Activated CD8-positive, alpha-beta T cell treated with anti-CD3 and anti-CD28 coated beads for 36 hours (primary cell): ENCODE data around the gene TEX264. TPM values are rescaled to one million over a fixed set of nuclear protein-coding genes. Genes with fewer than 3 reads are reported as not detected.

Experiments
- ATAC-seq: fragments of 200-7000 bp; cut with Tn5 transposase; one replicate; pipeline ENCODE4 v1.10.0; 2021; ENCODE audit warnings: mild to moderate bottlenecking, moderate library complexity
- CTCF ChIA-PET: fragments of 350-600 bp; sonication (Branson Sonifier 250); formaldehyde crosslinking; loops from one replicate; lab custom pipeline; 2021; ENCODE audit warnings: antibody characterized with exemption; lab: Charles Lee
- POLR2A ChIA-PET: fragments of 350-600 bp; sonication (Branson Sonifier 250); formaldehyde crosslinking; loops from one replicate; lab custom pipeline; 2021; ENCODE audit warnings: antibody characterized with exemption; lab: Charles Lee
- DNase-seq: peaks from one replicate; pipeline ENCODE4 v3.0.0-alpha.2; 2020
- H3K27ac Mint-ChIP-seq: one replicate; pipeline ENCODE4 v1.8.0; 2021; ENCODE audit warnings: mild to moderate bottlenecking, mixed read lengths
- H3K27me3 Mint-ChIP-seq: one replicate; pipeline ENCODE4 v1.8.0; 2021; ENCODE audit warnings: mixed read lengths
- H3K36me3 Mint-ChIP-seq: one replicate; pipeline ENCODE4 v1.8.0; 2021; ENCODE audit warnings: low read depth, mixed read lengths
- H3K4me1 Mint-ChIP-seq: one replicate; pipeline ENCODE4 v1.8.0; 2021; ENCODE audit warnings: low read depth, mixed read lengths
- H3K4me3 Mint-ChIP-seq: one replicate; pipeline ENCODE4 v1.8.0; 2021; ENCODE audit warnings: mild to moderate bottlenecking, moderate library complexity, mixed read lengths
- H3K9me3 Mint-ChIP-seq: one replicate; pipeline ENCODE4 v1.8.0; 2021; ENCODE audit warnings: mixed read lengths
- intact Hi-C: fragments of 100-400 bp; cut with micrococcal nuclease; formaldehyde crosslinking; loops from one replicate; pipeline ENCODE4 v1.10.0; 2022
- total RNA-seq, 2 experiments: library from RNA; stranded (reverse); gene quantifications; one replicate each; pipeline ENCODE4 v1.2.3, GENCODE V29; 2021
- TF ChIP-seq, protein P1 (sequence below): fragments of 200-600 bp; IDR thresholded peaks from one replicate; pipeline ENCODE4 v1.8.0; 2022; ENCODE audit warnings: antibody characterized with exemption, mild to moderate bottlenecking

Gene TEX264
- total RNA-seq, 2 experiments from 2014 or later = 24.9 to 26.0 TPM

DNA sequence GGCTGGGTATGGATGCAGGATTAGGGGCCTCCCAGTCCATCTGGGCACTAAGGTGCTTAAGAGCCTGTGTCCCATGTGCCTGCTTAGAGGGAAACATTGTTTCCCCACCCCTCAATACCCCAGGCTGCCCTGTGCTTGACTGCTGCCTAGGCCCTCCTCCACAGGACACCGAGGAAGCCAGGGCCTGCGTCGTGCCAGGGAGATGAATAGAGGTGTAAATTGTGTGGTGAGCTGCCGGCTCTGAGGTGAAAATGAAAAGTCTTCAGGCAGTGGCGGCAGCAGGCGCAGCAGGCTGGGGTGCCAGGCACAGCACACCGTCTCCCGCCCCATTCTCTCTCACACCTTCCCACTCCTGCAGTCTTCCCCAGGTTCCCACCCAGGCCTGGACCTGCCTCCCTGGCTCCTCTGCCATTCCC is 21.9 kb downstream of the TEX264 start:
- DNase-seq = no peak
- ATAC-seq = no peak
- Mint-ChIP-seq H3K27ac (no peak overlapping the region), H3K27me3 (no peaks in the 10 kb centered on the region), H3K4me3 (no peak overlapping the region), H3K4me1 (peaks cover 7% of the 10 kb centered on the region), H3K9me3 (no peaks in the 10 kb centered on the region), H3K36me3 (peaks cover 7% of the 10 kb centered on the region)
- TF ChIP-seq, protein P1, sequence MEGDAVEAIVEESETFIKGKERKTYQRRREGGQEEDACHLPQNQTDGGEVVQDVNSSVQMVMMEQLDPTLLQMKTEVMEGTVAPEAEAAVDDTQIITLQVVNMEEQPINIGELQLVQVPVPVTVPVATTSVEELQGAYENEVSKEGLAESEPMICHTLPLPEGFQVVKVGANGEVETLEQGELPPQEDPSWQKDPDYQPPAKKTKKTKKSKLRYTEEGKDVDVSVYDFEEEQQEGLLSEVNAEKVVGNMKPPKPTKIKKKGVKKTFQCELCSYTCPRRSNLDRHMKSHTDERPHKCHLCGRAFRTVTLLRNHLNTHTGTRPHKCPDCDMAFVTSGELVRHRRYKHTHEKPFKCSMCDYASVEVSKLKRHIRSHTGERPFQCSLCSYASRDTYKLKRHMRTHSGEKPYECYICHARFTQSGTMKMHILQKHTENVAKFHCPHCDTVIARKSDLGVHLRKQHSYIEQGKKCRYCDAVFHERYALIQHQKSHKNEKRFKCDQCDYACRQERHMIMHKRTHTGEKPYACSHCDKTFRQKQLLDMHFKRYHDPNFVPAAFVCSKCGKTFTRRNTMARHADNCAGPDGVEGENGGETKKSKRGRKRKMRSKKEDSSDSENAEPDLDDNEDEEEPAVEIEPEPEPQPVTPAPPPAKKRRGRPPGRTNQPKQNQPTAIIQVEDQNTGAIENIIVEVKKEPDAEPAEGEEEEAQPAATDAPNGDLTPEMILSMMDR = no peak
- POLR2A ChIA-PET = interaction anchor here (1.0 kb wide), 1 partner anchor 11 kb away, joined by 3 read pairs; no protein-coding TSS in a partner anchor
- CTCF ChIA-PET = interaction anchor here (1.6 kb wide), 1 partner anchor 10 kb away, joined by 3 read pairs; no protein-coding TSS in a partner anchor
- intact Hi-C loops = no loop called here

DNA sequence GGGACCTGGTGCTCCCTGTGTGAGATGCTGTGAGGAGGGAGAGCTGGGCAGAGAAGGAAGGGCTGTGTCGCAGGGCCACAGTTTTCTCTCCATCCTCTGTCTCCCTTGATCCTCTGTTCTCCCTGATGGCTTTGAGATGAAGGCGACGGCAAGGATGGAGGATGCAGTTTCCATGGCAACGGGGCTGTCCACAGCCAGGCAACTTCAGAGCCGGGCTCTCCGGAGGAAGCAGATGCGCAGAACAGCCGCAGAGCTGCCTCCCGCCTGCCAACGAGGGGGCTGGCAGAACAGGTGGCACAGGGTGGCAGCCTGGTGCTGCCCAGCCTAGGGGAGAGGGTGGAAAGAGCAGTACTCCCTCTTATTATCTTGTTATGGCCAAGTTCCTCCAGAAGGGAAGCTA is 25.9 kb downstream of the TEX264 start:
- ChIA-PET CTCF (interaction anchor here (1.2 to 1.9 kb wide), 3 partner anchors 14 to 22 kb away, joined by 4 to 6 read pairs (median 4); no protein-coding TSS in a partner anchor), POLR2A (interaction anchor here (0.7 to 1.4 kb wide), 3 partner anchors 15 to 197 kb away, joined by 3 read pairs; partner anchors contain the start of gene DCAF1)
- intact Hi-C loops = no loop called here
- TF ChIP-seq, protein P1 = no peak
- H3K4me1 Mint-ChIP-seq = peaks cover 2% of the 10 kb centered on the region
- DNase-seq (no peak), ATAC-seq (no peak)
- peaks cover 9% of the 10 kb centered on the region for H3K36me3 Mint-ChIP-seq
- H3K27me3 Mint-ChIP-seq = no peaks in the 10 kb centered on the region
- H3K4me3 Mint-ChIP-seq = no peak overlapping the region
- no peaks in the 10 kb centered on the region for H3K9me3 Mint-ChIP-seq
- H3K27ac Mint-ChIP-seq = no peak overlapping the region

DNA sequence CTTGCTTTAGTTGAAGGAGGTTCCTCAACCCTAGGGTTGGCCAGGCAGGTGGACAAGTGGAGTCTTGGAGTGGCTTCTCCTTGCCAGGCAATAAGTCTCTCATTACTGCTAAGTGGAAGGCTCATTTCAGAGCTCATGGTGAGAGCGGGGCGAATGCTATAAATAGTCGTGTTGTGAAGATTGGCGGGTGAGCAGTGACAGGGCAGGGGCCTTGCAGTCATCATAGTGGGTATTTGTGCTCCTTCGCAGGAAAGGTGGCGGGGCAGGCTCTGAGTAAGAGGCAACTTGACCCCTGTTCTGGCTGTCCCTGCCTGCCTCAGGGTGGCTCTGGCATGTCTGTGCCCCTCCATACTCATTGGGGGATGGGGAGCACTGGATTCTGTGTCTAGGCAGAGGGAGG is 27.2 kb downstream of the TEX264 start:
- intact Hi-C loops = no loop called here
- Mint-ChIP-seq H3K27me3 (no peaks in the 10 kb centered on the region), H3K27ac (no peak overlapping the region)

DNA sequence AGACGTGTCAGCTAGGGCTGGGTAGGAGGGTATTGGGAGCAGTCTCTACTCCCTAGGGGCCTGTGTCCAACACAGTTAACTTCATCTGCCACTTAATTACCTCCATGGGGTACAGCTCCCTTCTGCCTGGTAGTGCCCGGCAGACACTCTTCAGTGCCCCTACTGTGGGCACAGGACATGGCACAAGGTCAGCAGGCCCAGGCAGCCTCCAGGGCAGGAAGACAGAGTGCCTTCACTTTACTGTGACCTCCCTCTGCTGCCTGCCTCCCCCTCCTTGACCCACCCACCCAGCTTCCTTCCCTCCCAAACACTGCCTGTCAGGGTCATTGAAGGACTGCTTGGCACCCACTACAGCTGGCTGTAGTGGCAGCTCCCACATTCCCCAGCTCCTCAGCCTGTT is 29.4 kb downstream of the TEX264 start:
- ChIA-PET POLR2A (interaction anchor here (0.8 kb wide), 1 partner anchor 14 kb away, joined by 3 read pairs; no protein-coding TSS in a partner anchor), CTCF (interaction anchor here (1.2 to 1.5 kb wide), 2 partner anchors 19 to 155 kb away, joined by 3 to 4 read pairs; no protein-coding TSS in a partner anchor)
- Mint-ChIP-seq H3K9me3 (no peaks in the 10 kb centered on the region), H3K27me3 (no peaks in the 10 kb centered on the region), H3K36me3 (peaks cover 8% of the 10 kb centered on the region), H3K4me3 (no peak overlapping the region), H3K4me1 (no peaks in the 10 kb centered on the region), H3K27ac (no peak overlapping the region)
- TF ChIP-seq, protein P1 = no peak
- ATAC-seq = no peak
- intact Hi-C loops = no loop called here
- DNase-seq = no peak

More for the DNA sequence above, 27.2 kb downstream of the TEX264 start:
- DNase-seq (no peak), ATAC-seq (no peak)
- peaks cover 2% of the 10 kb centered on the region for H3K4me1 Mint-ChIP-seq
- CTCF ChIA-PET = interaction anchor here (1.2 to 1.9 kb wide), 2 partner anchors 16 to 21 kb away, joined by 4 to 6 read pairs; no protein-coding TSS in a partner anchor
- POLR2A ChIA-PET = interaction anchor here (0.9 to 1.1 kb wide), 3 partner anchors 9 to 17 kb away, joined by 3 to 5 read pairs (median 3); no protein-coding TSS in a partner anchor
- H3K36me3 Mint-ChIP-seq = peaks cover 9% of the 10 kb centered on the region
- TF ChIP-seq, protein P1 = no peak
- no peaks in the 10 kb centered on the region for H3K9me3 Mint-ChIP-seq
- no peak overlapping the region for H3K4me3 Mint-ChIP-seq

DNA sequence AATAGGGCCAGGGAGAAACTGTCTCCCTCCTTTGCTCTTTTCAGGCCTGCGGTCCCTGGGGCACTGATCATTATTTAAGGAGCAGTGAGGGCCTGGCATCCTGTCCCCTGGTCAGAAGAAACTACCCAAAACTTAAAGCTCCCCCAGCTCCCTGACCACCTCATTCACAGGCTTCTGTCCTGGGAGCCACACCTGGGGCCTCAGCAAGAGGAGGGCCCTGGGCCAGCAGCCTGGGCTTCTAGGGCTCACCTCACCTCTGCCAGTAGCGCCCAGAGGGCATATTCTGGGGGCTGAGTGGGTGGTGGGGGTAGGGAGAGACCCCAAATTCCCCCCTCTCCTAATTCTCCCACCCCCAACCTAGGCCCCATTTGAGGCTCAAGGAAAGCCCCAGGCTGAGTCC is 31.1 kb downstream of the TEX264 start:
- ATAC-seq (no peak), DNase-seq (no peak)
- H3K4me1 Mint-ChIP-seq = peaks cover 6% of the 10 kb centered on the region
- no peak overlapping the region for H3K27ac Mint-ChIP-seq
- H3K36me3 Mint-ChIP-seq = peaks cover 8% of the 10 kb centered on the region
- intact Hi-C loops = no loop called here
- no peak overlapping the region for H3K4me3 Mint-ChIP-seq
- POLR2A ChIA-PET = no interaction called here
- no peaks in the 10 kb centered on the region for H3K9me3 Mint-ChIP-seq
- no peaks in the 10 kb centered on the region for H3K27me3 Mint-ChIP-seq
- TF ChIP-seq, protein P1 = no peak
- CTCF ChIA-PET = no interaction called here
